Measurements from ENCODE around the gene BEX4.

BEX4 gene

GRCh38 chrX:103236296-103236695, 21.4 kb downstream of the BEX4 start:
- no peak for DNase-seq (ENCODE audit: low read depth in 2 of 3, low spot score in 2 of 3)

DNA sequence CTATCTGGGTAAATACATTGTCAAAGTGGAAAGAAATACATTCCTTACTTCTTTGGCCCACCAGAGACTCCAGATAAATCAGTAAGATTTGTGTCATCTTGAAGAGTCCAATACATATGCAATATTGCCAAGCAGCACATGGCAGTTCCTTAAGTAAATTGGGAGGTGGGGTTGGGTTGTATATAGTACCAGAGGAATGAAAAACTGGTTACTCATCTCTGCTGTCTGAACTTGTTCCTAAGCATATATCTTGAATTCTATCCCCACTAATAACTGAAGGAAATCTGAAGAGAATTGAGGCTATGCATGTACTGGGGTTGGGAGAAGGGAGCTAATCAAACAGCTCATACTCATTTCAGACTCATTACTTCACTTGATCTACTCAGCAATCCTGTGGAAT, 25.2 kb downstream of the BEX4 start:
- DNase-seq (ENCODE audit: low read depth in 2 of 3, low spot score in 2 of 3) = no peak

DNA sequence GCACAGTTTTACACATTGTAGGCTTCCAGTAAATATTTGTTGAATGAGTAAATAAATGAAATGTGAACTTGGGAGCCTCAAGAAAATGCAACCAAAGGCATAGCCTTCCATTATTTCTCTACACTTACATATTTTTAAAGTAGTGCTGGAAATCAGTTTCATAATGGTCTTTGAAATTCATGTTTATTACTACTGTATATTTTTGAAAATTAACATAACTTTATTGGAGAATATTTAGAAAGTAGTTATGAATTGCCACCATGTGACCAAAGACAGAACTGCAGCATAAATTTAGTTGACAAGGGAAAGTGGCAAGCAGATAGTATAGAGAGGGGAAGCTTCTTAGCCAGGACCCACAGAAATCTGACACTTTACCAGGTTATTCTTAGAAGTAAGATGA, 33.6 kb downstream of the BEX4 start:
- no peak for DNase-seq (ENCODE audit: low read depth in 2 of 3, low spot score in 2 of 3)

DNA sequence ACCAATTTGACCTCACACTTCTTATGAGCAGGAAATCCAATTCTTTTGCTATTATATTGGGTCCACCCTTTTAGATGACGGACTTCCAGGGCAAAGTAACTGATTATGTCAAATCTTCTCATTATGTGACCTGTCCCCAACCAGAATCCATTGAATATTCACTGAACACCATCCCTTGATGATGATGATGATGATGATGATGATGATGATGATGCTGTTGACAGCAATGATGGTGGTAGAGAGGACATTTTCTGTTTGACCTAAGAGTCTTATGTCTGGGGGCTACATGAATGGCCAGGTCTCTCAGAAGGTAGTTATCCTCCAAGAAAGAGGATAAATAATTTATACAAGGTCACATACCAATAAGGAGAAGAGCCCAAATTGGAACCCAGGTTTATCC, 34.9 kb downstream of the BEX4 start:
- DNase-seq (ENCODE audit: low read depth in 2 of 3, low spot score in 2 of 3) = no peak

DNA sequence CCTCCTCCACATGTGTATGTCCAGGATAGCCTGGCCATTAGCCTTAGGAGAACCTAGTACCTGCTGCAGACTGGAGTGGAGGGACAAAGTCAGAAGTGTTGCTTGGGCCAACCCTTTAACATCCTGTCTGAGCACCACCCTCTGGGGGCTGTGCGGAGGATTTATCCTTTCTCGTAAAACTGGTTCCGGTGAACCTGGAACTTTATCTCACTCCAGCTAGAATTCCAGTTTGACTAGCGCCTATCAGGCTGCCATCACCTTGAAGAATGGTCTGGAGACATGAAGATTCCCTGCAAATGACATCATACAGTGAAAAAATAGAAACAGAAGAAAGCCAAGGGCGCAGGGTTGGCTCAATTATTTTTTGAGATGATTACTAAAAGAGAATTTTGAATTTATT, 36.1 kb downstream of the BEX4 start:
- no peak for DNase-seq (ENCODE audit: low read depth in 2 of 3, low spot score in 2 of 3)

DNA sequence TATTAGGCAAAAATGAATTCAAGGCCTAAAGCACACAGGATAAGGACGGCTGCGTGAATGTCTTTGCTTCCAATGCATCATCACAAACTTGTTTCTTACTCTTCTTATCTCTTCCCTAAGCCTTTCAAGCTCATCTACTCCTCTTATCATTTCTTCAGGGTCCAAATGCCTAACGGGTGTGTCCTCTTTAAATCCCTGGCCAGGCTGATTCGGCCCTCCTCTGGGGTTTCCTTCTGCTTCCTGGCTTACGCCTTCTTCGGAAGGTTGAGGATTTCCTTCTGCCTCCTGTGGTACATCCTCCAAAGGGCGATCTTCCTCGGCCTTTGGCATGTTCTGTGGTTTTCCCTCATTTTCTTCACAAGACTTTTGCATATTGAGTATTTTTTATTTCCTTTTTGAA, 38.7 kb downstream of the BEX4 start:
- no peak for DNase-seq (ENCODE audit: low read depth in 2 of 3, low spot score in 2 of 3)

DNA sequence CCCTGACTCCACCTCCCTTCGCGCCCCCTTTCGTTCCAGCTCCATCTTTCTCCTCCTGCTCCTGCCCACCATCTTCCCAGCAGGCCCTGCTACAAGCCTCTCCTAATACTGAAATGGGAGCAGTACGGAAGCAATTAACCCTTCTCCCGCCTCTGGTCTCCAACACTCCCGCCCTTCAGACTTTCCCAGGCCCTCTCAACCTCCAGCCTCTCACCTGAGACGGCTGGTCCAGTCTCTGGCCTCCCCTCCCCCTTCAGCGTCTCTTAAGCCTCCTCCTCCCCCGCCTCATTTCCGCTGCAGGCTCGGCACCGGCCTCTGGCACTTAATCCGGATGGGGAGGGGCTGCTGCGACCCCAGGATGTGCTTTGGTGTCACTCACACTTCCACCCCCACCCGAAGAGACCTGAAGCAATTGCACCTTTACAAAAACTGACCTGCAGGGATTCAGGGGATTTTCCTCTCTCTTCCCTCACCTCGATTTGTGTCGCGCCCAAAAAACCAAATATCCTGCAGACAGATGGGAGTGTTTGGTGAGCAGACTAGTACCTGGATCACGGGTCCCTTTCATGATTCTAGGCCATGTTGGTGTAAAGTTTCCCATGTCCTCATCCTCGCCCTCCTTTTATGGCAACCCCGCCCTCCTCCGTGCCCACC, 39.4 kb downstream of the BEX4 start:
- DNase-seq (ENCODE audit: low read depth in 2 of 3, low spot score in 2 of 3) = no peak

DNA sequence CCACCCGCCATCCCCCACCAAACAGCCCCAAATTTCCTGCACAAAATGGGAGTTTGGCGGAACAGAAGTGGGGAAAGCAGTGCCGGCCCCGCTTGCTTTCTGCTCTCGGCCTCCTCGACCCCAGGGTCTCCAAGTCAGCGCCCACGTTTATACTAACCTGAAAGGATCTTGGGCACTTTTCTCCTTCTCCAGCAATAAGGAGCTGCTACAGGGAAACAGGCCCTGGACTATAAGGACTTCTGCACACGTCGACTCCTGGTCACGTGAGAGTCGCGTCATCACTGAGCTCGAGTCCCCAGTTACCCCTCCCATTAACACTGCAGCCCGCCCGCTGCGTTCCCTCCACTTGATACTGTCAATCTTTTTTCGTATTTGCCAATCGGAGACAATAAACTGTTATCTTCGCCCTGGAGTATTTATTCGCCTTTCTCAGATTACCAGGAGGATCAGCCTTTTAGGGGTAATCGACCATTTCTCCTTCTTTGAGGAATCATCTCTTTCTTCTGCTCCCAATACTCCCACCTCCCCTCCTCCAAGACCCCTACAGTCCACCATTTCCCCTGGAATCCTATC, 40.1 kb downstream of the BEX4 start, which contains the start of gene TCEAL8:
Gene TCEAL8, minus strand, starts transcription at position 235 of the 573 bp plus-strand sequence. CDS start 1,176 bp downstream, outside the sequence.
- peak in 1 of 3 experiments; percentile 36 for DNase-seq (ENCODE audit: low read depth in 2 of 3, low spot score in 2 of 3)

DNA sequence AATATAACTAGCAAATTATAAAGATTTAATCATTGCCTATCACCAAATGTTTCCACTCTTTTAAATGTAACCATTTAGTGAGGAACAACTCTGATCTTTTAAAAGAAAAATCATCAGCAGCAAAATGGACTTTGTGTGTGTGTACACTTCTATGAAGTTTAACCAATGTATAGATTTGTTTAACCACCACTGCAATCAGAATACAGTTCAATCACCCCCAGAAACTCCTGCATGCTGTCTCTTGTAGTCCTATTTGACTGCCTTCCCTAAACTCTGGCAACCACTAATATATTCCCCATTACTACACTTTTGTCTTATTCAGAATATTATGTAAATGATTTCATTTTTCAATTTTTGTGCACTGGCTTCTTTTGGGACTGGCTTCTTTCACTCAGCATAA, 41.7 kb downstream of the BEX4 start:
- no peak for DNase-seq (ENCODE audit: low read depth in 2 of 3, low spot score in 2 of 3)

GRCh38 chrX:103258275-103258674, 43.4 kb downstream of the BEX4 start:
- DNase-seq (ENCODE audit: low read depth in 2 of 3, low spot score in 2 of 3) = no peak
